ENCODE data around the gene ILK.

DNA sequence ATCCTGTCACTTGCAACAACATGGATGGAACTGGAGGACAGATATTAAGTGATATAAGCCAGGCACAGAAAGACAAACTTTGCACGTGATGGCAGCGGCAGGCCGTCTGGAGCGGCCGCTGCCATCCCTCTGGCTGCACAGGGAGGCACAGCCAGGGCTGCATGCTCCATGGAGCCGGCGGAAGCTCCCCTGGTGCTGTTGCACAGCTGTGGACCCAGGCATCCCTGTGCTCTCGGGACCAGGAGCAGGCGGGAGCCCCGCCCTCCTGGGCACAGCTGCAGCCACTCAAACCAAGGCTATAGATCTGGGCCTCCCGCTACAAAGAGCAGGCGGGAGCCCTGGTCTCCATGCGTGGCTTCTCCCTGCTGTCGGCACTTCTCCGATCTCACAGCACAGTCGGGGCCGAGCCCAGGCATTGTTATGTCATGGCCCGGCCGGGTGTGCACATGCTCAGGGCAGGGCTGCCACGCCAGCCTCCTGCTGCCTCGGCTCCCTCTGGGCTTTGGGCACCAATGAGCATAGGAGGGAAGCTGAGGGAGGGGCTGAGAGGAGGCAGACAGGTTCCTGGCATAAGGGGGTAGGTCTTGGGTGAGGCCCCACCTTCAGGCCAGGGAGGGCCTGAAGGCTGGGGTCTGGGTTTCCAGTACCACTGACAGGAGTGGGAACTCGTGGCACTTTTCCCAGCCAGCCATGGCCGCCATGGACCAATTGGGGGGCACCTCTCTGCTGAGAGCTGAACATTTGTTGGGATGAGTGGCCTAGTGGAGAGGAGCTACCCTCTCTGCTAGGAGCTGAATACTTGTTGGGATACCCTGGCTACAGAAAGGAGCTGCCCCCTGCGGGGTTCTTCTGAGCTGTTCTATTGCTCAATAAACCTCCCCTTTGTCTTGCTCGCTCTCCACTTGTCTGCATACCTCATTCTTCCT lies 16.9 kb upstream of the ILK start:
- TF ChIP-seq, protein P1, sequence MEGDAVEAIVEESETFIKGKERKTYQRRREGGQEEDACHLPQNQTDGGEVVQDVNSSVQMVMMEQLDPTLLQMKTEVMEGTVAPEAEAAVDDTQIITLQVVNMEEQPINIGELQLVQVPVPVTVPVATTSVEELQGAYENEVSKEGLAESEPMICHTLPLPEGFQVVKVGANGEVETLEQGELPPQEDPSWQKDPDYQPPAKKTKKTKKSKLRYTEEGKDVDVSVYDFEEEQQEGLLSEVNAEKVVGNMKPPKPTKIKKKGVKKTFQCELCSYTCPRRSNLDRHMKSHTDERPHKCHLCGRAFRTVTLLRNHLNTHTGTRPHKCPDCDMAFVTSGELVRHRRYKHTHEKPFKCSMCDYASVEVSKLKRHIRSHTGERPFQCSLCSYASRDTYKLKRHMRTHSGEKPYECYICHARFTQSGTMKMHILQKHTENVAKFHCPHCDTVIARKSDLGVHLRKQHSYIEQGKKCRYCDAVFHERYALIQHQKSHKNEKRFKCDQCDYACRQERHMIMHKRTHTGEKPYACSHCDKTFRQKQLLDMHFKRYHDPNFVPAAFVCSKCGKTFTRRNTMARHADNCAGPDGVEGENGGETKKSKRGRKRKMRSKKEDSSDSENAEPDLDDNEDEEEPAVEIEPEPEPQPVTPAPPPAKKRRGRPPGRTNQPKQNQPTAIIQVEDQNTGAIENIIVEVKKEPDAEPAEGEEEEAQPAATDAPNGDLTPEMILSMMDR (conservative IDR thresholded peaks at IDR 0.05) = no peak
- TF ChIP-seq ZFX (IDR thresholded peaks at IDR 0.05) = no peak

All from C4-2B (cell line).